HAP-1 (cell line): ENCODE data around the gene CLIC3.
"Not testable (repeated sequence)": the region's sequence is repeated elsewhere in the genome, so short reads cannot be mapped to it uniquely, and the experiment has no call there.

Experiments
- DNase-seq, 2 experiments: peaks; one replicate each; pipeline ENCODE4 v3.0.0-alpha.2; 2016 to 2020; ENCODE audit warnings: low spot score in 2 of 2
- H3K27me3 ChIP-seq: fragments of 250-450 bp; sonication (Bioruptor Pico); 2 replicates; pipeline ENCODE4 v1.5.1; 2020; ENCODE audit warnings: low read depth, mild to moderate bottlenecking, moderate library complexity
- H3K36me3 ChIP-seq: fragments of 250-450 bp; sonication (Bioruptor Pico); replicated peaks from 2 replicates; pipeline ENCODE4 v1.5.1; 2020; ENCODE audit warnings: mild to moderate bottlenecking
- H3K4me1 ChIP-seq: fragments of 250-450 bp; sonication (Bioruptor Pico); 2 replicates; pipeline ENCODE4 v1.5.1; 2020; ENCODE audit warnings: mild to moderate bottlenecking
- H3K4me3 ChIP-seq: fragments of 250-450 bp; sonication (Bioruptor Pico); 2 replicates; pipeline ENCODE4 v1.5.1; 2020; ENCODE audit warnings: mild to moderate bottlenecking, moderate library complexity
- H3K9me3 ChIP-seq: fragments of 250-450 bp; sonication (Bioruptor Pico); 2 replicates; pipeline ENCODE4 v1.5.1; 2020; ENCODE audit warnings: mild to moderate bottlenecking, moderate library complexity
- in situ Hi-C: fragments of 300-500 bp; cut with MboI; formaldehyde crosslinking; loops from 3 replicates; pipeline ENCODE4 v1.14.3; 2020; ENCODE audit warnings: low sequenced_read_pairs, inconsistent platforms, mixed read lengths

The CLIC3 gene

DNA sequence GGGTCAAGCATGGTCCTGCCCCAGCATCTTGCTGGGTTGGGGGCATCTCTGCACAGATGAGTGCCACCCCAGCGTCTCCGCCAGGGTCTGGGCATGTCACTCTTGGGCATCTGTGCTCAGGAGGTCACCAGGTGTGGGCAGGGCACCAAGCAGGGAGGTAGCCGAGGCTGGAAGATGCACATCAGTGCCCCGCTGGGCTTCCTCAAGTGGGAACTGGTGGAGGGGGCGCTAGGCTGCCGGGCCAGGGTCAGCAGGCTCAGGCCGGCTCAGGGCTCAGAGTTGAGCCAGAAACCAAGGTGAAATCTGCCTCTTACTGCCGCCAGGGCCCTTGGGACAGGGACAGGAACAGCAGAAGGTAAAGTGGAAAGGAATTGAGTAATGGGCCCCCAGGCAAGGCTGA, 39.6 kb upstream of the CLIC3 start:
- no peaks in the 10 kb centered on the region for H3K9me3 ChIP-seq
- H3K4me1 ChIP-seq: no peaks in the 10 kb centered on the region
- in situ Hi-C loops: loop anchor here (10.0 kb wide), 1 partner anchor 251 kb away; no protein-coding TSS in a partner anchor
- peaks cover 12% of the 10 kb centered on the region; the same call in 1 of the 2 replicates for H3K36me3 ChIP-seq
- no peak overlapping the region for H3K4me3 ChIP-seq
- peaks cover 6% of the 10 kb centered on the region; the same call in 1 of the 2 replicates for H3K27me3 ChIP-seq
- no peak for DNase-seq

DNA sequence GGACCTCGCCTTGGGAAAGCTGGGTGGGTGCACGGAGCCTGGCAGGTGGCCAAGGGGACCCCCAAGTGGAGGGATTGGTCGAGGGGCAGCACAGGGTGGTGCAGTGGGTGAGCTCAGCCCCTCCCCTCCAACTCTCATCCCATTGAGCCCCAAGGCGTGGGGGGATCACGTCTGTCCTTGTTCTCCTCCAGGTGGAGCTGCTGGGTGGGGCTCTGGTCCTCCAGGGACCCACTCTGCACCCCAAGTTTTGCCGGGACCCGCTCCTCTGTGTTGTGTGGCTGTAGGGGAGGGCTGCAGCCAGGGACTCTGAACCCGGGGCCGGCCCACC, 39.1 kb upstream of the CLIC3 start:
- Histone ChIP-seq H3K4me1 (no peaks in the 10 kb centered on the region), H3K36me3 (peaks cover 12% of the 10 kb centered on the region; the same call in 1 of the 2 replicates), H3K4me3 (no peak overlapping the region), H3K27me3 (peaks cover 6% of the 10 kb centered on the region; the same call in 1 of the 2 replicates), H3K9me3 (no peaks in the 10 kb centered on the region)
- in situ Hi-C loops: loop anchor here (10.0 kb wide), 1 partner anchor 251 kb away; no protein-coding TSS in a partner anchor
- no peak for DNase-seq

DNA sequence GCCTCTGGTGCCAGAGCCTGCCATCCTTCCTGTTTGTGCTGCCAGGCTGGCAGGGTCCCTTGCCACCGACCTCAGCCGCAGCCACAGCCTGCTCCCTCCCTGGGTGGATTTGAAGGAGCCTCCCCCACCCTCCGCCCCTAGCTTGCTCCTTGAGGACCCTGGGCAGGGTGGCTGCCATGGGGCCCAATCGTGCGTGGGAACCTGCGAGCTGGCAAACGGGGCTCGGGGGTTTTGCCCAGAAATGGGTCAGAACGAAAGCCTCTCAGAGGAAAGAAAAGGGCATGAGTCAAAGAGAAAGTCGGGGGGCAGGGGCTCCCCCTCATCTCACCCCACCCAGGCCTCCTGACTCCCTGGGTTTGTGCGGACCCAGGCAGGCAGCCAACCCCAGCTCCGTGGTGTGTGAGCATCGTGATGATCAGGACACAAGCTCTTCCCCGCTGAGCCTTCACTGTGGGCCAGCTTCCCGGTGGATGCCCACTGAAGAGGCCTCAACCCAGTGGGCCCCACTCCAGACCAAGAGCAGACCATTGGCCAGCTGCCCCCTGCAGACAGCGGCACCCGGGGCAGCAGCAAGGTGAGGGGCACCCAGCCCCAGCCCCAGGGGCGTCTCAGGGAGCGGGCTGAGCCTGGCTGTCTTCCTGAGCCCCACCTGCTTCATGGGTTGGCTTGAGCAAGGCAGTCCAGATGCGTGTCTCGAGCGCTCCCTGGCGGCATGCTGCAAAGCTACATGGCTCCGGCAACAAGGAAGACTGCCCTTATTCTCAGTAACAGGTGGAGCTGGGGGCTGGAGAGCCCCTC, 38.5 kb upstream of the CLIC3 start:
- DNase-seq: peak; percentile 71 to 91
- Histone ChIP-seq H3K4me1 (no peaks in the 10 kb centered on the region), H3K4me3 (no peak overlapping the region), H3K9me3 (no peaks in the 10 kb centered on the region), H3K27me3 (peaks cover 6% of the 10 kb centered on the region; the same call in 1 of the 2 replicates), H3K36me3 (peaks cover 11% of the 10 kb centered on the region; the same call in 1 of the 2 replicates)
- in situ Hi-C loops: loop anchor here (10.0 kb wide), 1 partner anchor 250 kb away; no protein-coding TSS in a partner anchor

DNA sequence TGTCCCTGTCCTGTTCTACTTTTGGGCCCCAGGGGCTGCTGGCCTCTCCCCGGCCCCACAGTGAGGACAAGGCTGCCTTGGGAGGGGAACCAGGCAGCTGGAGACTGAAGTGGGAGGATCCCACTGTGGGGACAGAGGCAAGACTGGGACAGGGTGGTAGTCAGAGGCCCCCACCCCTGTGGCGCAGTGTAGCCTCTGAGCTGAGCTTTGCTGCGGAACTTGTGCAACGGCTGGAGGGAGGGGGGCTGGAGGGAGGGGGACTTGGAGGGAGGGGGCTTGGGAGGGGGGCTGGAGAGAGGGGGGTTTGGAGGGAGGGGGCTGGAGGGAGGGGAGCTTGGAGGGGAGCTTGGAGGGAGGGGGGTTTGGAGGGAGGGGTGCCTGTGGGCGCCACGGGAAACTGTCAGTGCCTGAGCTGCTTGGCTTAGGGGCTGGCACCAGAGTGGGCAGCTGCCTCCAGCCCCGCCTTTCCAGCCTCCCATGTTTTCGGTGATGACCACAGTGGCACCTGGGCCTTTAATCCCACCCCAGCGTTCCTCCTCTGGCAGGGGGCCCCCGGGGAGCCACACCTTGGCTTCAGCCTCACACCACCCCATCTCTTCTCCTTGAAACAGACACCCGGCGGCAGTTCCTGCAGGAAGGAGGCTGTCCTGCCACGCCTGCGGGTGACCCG, 37.8 kb upstream of the CLIC3 start:
- H3K27me3 ChIP-seq: peaks cover 6% of the 10 kb centered on the region; the same call in 1 of the 2 replicates
- in situ Hi-C loops: loop anchor here (10.0 kb wide), 1 partner anchor 249 kb away; no protein-coding TSS in a partner anchor
- H3K4me3 ChIP-seq: no peak overlapping the region
- no peaks in the 10 kb centered on the region for H3K9me3 ChIP-seq
- H3K4me1 ChIP-seq: peaks cover under 1% of the 10 kb centered on the region
- H3K36me3 ChIP-seq: 0 out of 2 replicates have a peak, but pooled peaks cover 6% of the 10 kb centered on the region
- DNase-seq: no peak

DNA sequence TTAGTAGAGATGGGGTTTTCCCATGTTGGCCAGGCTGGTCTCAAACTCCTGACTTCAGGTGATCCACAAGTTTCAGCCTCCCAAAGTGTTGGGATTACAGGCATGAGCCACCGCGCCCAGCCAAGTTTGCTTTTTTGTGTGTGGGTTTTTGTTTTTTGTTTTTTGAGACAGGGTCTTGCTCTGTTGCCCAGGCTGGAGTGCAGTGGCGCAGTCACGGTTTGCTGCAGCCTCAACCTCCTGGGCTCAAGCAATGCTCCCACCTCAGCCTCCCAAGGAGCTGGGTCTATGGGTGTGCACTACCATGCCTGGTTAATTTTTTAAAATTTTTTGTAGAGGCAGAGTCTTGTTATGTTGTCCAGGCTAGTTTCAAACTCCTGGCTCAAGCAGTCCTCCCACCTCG, 37.1 kb upstream of the CLIC3 start:
- H3K4me3 ChIP-seq, H3K27me3 ChIP-seq, DNase-seq, H3K36me3 ChIP-seq, H3K9me3 ChIP-seq, H3K4me1 ChIP-seq: not testable (repeated sequence)
- in situ Hi-C loops: loop anchor here (10.0 kb wide), 1 partner anchor 249 kb away; no protein-coding TSS in a partner anchor

DNA sequence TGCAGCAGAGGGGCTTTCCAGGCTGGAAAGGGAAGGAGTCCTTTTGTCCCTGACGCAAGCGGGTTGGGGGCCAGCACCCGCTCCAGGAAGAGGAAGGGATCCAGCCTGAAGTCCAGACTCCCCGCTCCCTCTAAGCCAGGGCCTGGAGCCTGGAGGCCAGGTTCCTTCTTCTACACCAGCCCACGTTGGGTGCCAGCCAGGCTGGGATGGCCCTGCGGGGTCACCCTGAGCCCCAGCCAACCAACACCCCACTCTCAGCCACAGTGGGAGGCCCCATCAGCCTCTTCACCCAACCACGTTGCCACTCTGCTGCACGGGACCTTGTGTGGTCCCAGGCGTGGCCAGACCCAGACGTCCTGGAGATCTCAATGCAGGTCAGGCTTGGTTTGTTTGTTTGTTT, 36.5 kb upstream of the CLIC3 start:
- no peak for DNase-seq
- no peaks in the 10 kb centered on the region for H3K36me3 ChIP-seq
- H3K4me3 ChIP-seq: no peak overlapping the region
- peaks cover 6% of the 10 kb centered on the region; the same call in 1 of the 2 replicates for H3K27me3 ChIP-seq
- in situ Hi-C loops: loop anchor here (10.0 kb wide), 1 partner anchor 248 kb away; no protein-coding TSS in a partner anchor
- H3K4me1 ChIP-seq: peaks cover 8% of the 10 kb centered on the region
- no peaks in the 10 kb centered on the region for H3K9me3 ChIP-seq

DNA sequence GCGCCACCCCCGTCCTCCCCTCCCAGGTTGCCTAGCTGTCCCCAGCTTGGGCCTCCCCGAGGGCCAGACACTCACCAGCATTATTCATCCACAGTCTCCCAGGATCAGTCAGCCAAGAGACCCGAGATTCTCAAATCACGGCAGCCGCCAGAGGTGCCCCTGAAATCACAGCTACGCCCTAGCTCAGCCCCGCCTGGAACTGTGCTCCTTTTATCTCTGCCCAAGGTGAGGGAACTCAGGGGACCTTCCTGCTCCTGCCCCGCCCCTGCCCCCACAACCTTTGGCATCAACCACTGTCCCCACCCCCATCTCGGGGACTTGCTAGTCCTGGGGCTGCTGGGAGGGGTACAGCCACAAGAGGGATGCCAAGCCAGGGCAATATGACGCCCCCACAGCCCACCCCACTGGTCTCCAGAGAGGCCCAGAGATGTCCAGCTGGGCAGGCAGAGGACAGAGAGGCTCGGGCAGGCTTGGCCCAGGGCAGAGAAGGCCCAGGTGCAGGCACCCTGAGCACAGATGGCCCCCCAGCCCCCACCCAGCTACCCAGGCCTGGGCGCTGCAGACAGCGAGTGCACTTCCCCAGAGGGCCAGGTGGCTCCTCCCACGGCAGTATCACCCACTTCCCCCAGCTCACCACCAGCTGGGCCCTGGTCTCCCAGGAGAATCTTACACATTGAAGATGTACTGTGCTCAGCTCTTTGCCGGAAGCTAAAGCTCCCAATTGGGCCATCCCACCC, 35.7 kb upstream of the CLIC3 start, which contains the start of gene FUT7:
TSS of gene FUT7 (minus strand) at position 185 of the 737 bp plus-strand sequence. CDS start at position 88, 97 bp downstream.
- peaks cover 6% of the 10 kb centered on the region; the same call in 1 of the 2 replicates for H3K27me3 ChIP-seq
- no peaks in the 10 kb centered on the region for H3K36me3 ChIP-seq
- no peak for DNase-seq
- peaks cover 8% of the 10 kb centered on the region for H3K4me1 ChIP-seq
- no peaks in the 10 kb centered on the region for H3K9me3 ChIP-seq
- H3K4me3 ChIP-seq: no peak within 1 kb of the TSS
- in situ Hi-C loops: loop anchor here (10.0 kb wide), 1 partner anchor 247 kb away; no protein-coding TSS in a partner anchor

DNA sequence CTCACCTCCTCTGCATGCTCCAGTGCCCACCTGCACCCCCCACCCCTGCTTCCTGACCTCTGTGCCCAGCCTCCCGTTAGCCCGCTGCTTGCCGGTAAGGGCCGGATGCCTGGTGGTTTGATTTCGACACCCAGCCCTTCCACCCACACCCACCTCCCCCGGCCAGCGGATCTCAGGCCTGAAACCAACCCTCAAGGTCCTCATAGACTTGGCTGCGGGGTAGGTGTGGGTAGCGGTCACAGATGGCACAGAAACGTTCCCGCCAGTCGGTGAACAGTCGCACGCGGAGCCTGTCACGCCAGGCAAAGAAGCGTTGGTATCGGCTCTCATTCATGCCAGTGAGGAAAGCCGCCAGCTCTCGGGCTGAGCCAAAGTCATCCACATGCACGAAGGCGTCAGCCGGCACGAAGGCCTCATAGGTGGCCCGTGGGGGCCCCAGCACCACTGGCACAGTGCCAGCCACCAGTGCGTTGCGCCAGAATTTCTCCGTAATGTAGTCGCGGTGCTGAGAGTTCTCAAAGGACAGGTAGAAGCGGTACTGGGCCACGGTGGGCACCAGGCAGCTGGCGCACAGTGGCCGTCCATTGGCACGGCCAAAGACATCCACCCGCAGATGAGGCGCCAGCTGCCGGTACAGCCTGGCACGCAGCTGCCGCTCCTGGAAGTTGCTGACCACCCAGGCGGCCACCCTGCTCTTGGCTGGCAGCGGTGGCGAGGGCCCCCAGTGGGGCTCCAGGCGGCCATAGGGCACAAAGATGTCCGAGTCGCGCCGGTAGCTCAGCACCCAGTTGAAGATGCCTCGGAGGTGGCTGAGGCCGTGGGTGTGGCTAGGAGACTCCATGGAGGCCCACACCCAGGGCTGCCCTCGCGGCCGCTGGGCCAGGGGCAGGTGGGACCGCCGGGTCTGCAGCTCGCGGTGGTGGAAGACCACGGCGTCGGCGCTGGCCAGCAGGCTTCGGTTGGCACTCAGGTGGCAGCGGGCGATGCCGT, 34.5 kb upstream of the CLIC3 start:
- H3K4me3 ChIP-seq: no peak overlapping the region
- H3K27me3 ChIP-seq: peaks cover 6% of the 10 kb centered on the region; the same call in 1 of the 2 replicates
- peaks cover 8% of the 10 kb centered on the region for H3K4me1 ChIP-seq
- no peaks in the 10 kb centered on the region for H3K9me3 ChIP-seq
- no peaks in the 10 kb centered on the region for H3K36me3 ChIP-seq
- DNase-seq: no peak
- in situ Hi-C loops: loop anchor here (10.0 kb wide), 1 partner anchor 246 kb away; no protein-coding TSS in a partner anchor

DNA sequence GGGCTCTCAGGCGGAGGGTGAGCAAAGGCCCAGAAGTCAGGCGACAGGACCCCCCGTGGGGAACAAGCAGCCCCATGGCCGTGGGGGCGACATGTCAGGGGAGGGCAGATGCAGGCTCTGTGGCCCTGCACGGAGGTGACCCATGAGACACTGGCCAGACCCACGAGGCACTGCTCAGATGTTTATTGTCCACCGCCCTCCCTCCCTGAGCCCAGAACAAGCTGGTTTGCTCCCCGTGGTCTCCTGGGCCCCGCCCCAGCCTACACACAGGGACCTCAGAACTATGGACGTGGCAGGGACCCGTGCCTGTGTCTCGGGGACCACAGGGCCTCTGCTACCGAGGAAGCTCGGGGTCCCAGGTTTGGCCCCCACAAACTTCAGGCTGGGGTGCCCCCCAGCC, 33.6 kb upstream of the CLIC3 start:
- H3K27me3 ChIP-seq: peaks cover 5% of the 10 kb centered on the region; the same call in 1 of the 2 replicates
- in situ Hi-C loops: loop anchor here (10.0 kb wide), 1 partner anchor 245 kb away; no protein-coding TSS in a partner anchor
- H3K9me3 ChIP-seq: no peaks in the 10 kb centered on the region
- H3K36me3 ChIP-seq: no peaks in the 10 kb centered on the region
- DNase-seq: no peak
- H3K4me1 ChIP-seq: peaks cover 8% of the 10 kb centered on the region
- H3K4me3 ChIP-seq: no peak overlapping the region

DNA sequence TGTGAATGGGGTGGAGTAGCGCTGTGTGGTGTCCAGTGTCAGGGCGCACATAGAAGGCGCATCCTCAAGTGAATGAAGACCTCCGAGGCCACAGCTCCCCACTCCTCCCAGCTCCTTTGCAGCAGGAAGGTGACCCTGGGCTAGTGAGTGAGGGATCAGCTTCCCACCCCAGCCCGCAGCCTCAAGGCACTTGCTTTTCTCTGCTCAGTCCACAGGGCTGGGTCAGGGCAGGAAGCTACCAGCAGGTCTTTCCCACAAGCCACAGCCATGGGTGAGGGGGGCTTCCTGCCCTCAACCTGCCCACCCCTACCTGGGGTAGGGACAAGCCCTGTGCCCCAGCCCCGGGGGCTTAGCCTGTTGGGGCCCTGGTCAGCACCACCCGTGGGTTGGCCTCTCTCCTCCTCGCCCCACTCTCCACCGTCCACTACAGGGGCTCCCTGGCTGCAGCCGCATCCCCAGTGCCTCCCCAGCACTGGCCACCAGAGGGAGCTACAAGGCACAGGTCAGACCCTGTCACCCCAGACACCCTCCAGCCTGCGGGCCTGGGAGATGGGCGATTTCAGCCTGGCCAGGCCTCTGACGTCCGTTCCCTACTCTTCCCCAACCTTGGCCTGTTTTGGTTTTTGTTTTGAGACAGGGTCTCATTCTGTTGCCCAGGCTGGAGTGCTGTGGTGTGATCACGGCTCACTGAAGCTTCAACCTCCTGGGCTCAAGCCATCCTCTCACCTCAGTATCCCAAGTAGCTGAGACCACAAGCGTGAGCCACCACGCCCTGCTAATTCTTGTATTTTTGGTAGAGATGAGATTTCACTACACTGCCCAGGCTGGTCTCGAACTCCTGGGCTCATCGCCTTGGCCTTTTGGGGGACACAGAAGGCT, 32.9 kb upstream of the CLIC3 start:
- peak; percentile 63 to 92 for DNase-seq
- Histone ChIP-seq H3K36me3 (no peaks in the 10 kb centered on the region), H3K27me3 (no peaks in the 10 kb centered on the region), H3K4me1 (peaks cover 8% of the 10 kb centered on the region), H3K9me3 (no peaks in the 10 kb centered on the region), H3K4me3 (peak overlapping the region; percentile 48)
- in situ Hi-C loops: no loop called here

DNA sequence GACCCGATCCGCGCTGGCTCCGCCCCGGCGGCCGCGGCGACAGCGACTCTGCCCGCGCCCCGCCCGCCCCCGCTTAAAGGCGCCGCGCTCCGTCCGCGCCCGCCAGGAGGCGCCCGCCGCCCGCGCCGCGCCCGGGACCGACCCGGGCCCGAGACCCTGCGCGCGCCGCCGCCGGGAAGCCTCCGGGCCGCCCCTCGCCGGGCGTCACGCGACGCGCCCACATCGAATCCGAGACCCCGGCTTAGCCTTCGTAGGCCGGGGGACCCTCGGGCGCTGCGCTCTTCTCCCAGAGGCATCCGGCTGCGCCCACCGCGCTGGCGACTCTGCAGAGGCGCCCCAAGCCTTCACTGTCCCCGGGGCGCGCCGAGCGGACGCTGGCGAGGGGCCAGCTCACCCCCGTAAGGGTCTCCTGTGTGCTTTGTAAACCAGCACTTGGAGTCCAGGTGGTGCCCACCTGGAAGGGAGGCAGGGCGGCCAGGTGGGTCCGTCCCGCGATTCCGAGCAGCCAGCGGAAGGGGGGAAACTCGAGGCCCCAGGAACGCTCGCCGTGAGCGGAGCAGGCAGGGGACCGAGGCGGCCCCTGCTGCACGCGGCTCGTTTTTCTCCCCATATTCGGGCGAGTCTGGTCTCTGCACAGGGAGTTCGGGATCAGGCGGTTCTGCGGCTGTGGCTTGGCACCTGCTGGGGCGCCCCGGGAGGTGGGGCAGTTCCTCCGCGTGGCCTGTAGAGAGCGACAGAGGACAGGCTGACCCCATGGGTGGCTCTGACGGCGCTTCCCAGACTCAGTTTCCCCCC, 32.1 kb upstream of the CLIC3 start:
- peak; percentile 66 to 79 for DNase-seq
- Histone ChIP-seq H3K36me3 (no peaks in the 10 kb centered on the region), H3K9me3 (no peaks in the 10 kb centered on the region), H3K4me3 (peak overlapping the region; percentile 48), H3K4me1 (peaks cover 8% of the 10 kb centered on the region), H3K27me3 (no peaks in the 10 kb centered on the region)
- in situ Hi-C loops: no loop called here
